ENCODE data around the gene RNF44.

GRCh38 chr5:176530393-176530982 lies 6.7 kb downstream of the RNF44 start:
- TF ChIP-seq POLR2A (IDR thresholded peaks at IDR 0.05; ENCODE audit: low read depth, low read length) (no peak), CTCF (IDR thresholded peaks at IDR 0.05; ENCODE audit: extremely low read depth in 1 of 2, insufficient read depth in 1 of 2, low read depth in 1 of 2, low read length in 2 of 2) (no peak), JUN (IDR thresholded peaks at IDR 0.05; ENCODE audit: borderline replicate concordance, insufficient read depth, insufficient read length, low read depth) (no peak), EZH2 (IDR thresholded peaks at IDR 0.05; ENCODE audit: borderline replicate concordance, low read depth, low read length, severe bottlenecking) (no peak), POLR2AphosphoS5 (IDR thresholded peaks at IDR 0.05; ENCODE audit: insufficient read depth, low read depth, low read length) (no peak), MYC (IDR thresholded peaks at IDR 0.05; ENCODE audit: low read depth, low read length) (no peak)
- TF ChIP-seq, protein P1, sequence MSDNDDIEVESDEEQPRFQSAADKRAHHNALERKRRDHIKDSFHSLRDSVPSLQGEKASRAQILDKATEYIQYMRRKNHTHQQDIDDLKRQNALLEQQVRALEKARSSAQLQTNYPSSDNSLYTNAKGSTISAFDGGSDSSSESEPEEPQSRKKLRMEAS (IDR thresholded peaks at IDR 0.05; ENCODE audit: insufficient read depth, insufficient read length), result no peak
